Measurements from ENCODE around the gene CYP4F12. TPM values are rescaled to one million over a fixed set of nuclear protein-coding genes. Genes with fewer than 3 reads are reported as not detected.

The CYP4F12 gene
- total RNA-seq, 2 experiments from 2014 or later: 0.75 to 1.0 TPM

DNA sequence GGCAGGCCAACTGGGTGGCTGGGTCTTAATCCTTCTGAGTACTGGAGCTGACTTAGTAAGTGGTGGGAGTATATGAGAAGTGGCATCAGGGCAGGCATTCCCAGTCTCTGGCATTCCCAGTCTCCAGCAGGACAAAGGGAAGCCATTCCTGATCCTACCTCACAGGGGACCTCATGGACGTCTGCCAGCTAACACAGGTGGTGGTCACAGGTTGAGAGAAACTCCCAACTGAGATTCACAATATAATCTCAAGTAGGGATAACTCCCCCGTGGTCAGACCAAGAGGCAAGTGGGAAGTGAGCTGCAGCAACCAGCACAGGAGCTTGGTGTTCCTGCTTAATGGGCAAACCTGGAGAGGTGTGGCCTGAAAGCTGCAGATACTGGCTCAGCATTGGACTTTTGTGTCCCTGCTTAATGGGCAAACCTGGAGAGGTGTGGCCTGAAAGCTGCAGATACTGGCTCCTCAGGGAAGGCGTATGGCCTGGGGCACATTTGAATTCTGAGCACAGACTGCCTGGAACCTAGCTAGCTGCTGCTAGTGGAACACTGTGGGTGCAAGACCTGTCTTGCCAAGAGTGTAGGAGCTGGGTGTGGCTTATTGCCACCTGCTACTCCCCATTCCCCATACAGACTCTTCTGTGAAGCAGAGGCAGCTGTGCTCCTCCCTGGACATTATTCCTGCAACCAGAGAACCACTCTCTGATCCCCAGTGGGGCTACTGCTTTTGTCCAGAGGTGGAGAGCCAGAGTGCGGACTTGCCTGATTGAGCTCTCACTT lies 29.1 kb downstream of the CYP4F12 start:
- Mint-ChIP-seq H3K4me3 (no peak overlapping the region), H3K27me3 (peaks cover 66% of the 10 kb centered on the region), H3K9me3 (peaks cover 5% of the 10 kb centered on the region), H3K4me1 (ENCODE audit: low read depth) (no peaks in the 10 kb centered on the region), H3K27ac (no peak overlapping the region), H3K36me3 (ENCODE audit: low read depth) (no peaks in the 10 kb centered on the region)
- no peak for DNase-seq
- Histone ChIP-seq H3K27me3 (ENCODE audit: control insufficient read depth in 1 of 2, insufficient read depth in 2 of 2, low read length in 2 of 2) (peaks cover 13 to 28% of the 10 kb centered on the region in 2 experiments), H3K4me3 (ENCODE audit: low read length) (no peak overlapping the region), H3K36me3 (ENCODE audit: insufficient read depth, low read length) (no peaks in the 10 kb centered on the region), H3K4me1 (ENCODE audit: insufficient read depth, low read length) (no peaks in the 10 kb centered on the region), H3K9me3 (ENCODE audit: control insufficient read depth in 1 of 2, insufficient read depth in 1 of 2, low read length in 2 of 2) (peaks cover 0 to 2% of the 10 kb centered on the region in 2 experiments), H3K27ac (ENCODE audit: low read depth in 1 of 2, low read length in 2 of 2) (no peak overlapping the region)
- TF ChIP-seq, protein P1, sequence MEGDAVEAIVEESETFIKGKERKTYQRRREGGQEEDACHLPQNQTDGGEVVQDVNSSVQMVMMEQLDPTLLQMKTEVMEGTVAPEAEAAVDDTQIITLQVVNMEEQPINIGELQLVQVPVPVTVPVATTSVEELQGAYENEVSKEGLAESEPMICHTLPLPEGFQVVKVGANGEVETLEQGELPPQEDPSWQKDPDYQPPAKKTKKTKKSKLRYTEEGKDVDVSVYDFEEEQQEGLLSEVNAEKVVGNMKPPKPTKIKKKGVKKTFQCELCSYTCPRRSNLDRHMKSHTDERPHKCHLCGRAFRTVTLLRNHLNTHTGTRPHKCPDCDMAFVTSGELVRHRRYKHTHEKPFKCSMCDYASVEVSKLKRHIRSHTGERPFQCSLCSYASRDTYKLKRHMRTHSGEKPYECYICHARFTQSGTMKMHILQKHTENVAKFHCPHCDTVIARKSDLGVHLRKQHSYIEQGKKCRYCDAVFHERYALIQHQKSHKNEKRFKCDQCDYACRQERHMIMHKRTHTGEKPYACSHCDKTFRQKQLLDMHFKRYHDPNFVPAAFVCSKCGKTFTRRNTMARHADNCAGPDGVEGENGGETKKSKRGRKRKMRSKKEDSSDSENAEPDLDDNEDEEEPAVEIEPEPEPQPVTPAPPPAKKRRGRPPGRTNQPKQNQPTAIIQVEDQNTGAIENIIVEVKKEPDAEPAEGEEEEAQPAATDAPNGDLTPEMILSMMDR (IDR thresholded peaks at IDR 0.05): no peak
- ATAC-seq (ENCODE audit: poor library complexity): no peak
- intact Hi-C loops (cut with DNase I, micrococcal nuclease): no loop called here
- ChIA-PET POLR2A (interaction anchor here (0.8 kb wide), 1 partner anchor 135 kb away, joined by 3 read pairs; no protein-coding TSS in a partner anchor), CTCF (no interaction called here)

DNA sequence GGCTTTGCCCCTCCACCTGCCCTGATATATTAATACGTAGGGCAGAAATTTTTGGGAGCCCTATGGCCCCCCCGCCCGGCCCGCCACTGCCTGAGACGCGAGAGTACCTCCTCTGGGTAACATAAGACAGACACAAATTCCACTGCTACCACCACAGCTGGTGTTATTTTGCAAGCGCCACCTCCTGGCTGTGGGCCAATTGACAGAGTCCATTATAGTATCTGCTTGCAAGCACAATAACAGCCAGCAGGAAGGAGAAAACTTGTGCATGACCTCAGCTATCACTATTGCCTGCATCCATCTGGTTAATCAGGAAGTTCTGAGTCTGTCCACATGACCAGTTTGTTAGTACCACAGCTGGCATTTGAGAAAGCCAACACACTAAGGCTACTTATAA lies 29.6 kb downstream of the CYP4F12 start:
- no peaks in the 10 kb centered on the region for H3K36me3 ChIP-seq (ENCODE audit: insufficient read depth, low read length)
- Mint-ChIP-seq H3K4me1 (ENCODE audit: low read depth) (no peaks in the 10 kb centered on the region), H3K4me3 (no peak overlapping the region)

DNA sequence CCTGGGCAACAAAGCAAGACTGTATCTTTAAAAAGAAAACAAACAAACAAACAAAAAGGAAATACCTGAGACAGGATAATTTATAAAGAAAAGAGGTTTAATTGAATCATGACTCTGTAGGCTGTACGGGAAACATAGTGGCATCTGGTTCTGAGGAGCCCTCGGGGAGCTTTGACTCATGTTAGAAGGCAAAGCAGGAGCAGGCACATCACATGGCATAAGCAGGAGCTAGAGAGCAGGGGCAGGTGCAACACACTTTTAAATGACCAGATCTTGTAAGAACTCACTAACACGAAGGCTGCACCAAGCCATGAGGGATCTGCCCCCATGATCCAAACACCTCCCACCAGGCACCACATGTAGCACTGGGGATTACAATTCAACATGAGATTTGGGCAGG lies 41.8 kb downstream of the CYP4F12 start:
- Histone ChIP-seq H3K27ac (ENCODE audit: low read depth in 1 of 2, low read length in 2 of 2) (no peak overlapping the region), H3K9me3 (ENCODE audit: control insufficient read depth in 1 of 2, insufficient read depth in 1 of 2, low read length in 2 of 2) (no peaks in the 10 kb centered on the region), H3K27me3 (ENCODE audit: control insufficient read depth in 1 of 2, insufficient read depth in 2 of 2, low read length in 2 of 2) (peaks cover 14 to 19% of the 10 kb centered on the region in 2 experiments), H3K4me3 (ENCODE audit: low read length) (no peak overlapping the region), H3K36me3 (ENCODE audit: insufficient read depth, low read length) (no peaks in the 10 kb centered on the region), H3K4me1 (ENCODE audit: insufficient read depth, low read length) (no peaks in the 10 kb centered on the region)
- no peak overlapping the region for H3K27ac Mint-ChIP-seq
- intact Hi-C loops (cut with DNase I, micrococcal nuclease): no loop called here
- H3K9me3 Mint-ChIP-seq: no peaks in the 10 kb centered on the region
- H3K36me3 Mint-ChIP-seq (ENCODE audit: low read depth): no peaks in the 10 kb centered on the region
- TF ChIP-seq, protein P1 (IDR thresholded peaks at IDR 0.05): no peak
- ATAC-seq (ENCODE audit: poor library complexity): no peak
- H3K27me3 Mint-ChIP-seq: peaks cover 40% of the 10 kb centered on the region
- H3K4me3 Mint-ChIP-seq: no peak overlapping the region
- ChIA-PET CTCF (no interaction called here), POLR2A (no interaction called here)
- no peaks in the 10 kb centered on the region for H3K4me1 Mint-ChIP-seq (ENCODE audit: low read depth)
- no peak for DNase-seq

More for the DNA sequence above, 29.6 kb downstream of the CYP4F12 start:
- Histone ChIP-seq H3K4me3 (ENCODE audit: low read length) (no peak overlapping the region), H3K9me3 (ENCODE audit: control insufficient read depth in 1 of 2, insufficient read depth in 1 of 2, low read length in 2 of 2) (no peaks in the 10 kb centered on the region), H3K27me3 (ENCODE audit: control insufficient read depth in 1 of 2, insufficient read depth in 2 of 2, low read length in 2 of 2) (peaks cover 13 to 25% of the 10 kb centered on the region in 2 experiments), H3K4me1 (ENCODE audit: insufficient read depth, low read length) (no peaks in the 10 kb centered on the region), H3K27ac (ENCODE audit: low read depth in 1 of 2, low read length in 2 of 2) (no peak overlapping the region)
- intact Hi-C loops (cut with DNase I, micrococcal nuclease): no loop called here
- Mint-ChIP-seq H3K27ac (no peak overlapping the region), H3K36me3 (ENCODE audit: low read depth) (no peaks in the 10 kb centered on the region), H3K27me3 (peaks cover 61% of the 10 kb centered on the region), H3K9me3 (peaks cover 5% of the 10 kb centered on the region)
- POLR2A ChIA-PET: interaction anchor here (0.8 kb wide), 1 partner anchor 134 kb away, joined by 3 read pairs; no protein-coding TSS in a partner anchor
- TF ChIP-seq, protein P1 (IDR thresholded peaks at IDR 0.05): no peak
- ATAC-seq (ENCODE audit: poor library complexity) (no peak), DNase-seq (peak in 9 of 14 experiments; percentile 1 to 45 (median 10))
- CTCF ChIA-PET: no interaction called here

Measured in CD4-positive, alpha-beta T cell (primary cell).